Stimulated activated CD8-positive, alpha-beta memory T cell treated with anti-CD3 and anti-CD28 coated beads, Interleukin-15, amount 100 ng/mL, for 24 hours (primary cell): Measurements from ENCODE around the gene LCN10.

Experiments
- DNase-seq: peaks from one replicate; pipeline ENCODE4 v3.0.0-alpha.2; 2020; ENCODE audit warnings: low read depth

LCN10 gene

GRCh38 chr9:136754626-136755301 is 12.0 kb upstream of the LCN10 start:
- DNase-seq = no peak

- DNase-seq = no peak
Observed at GRCh38 chr9:136754059-136754572, 11.4 kb upstream of the LCN10 start.

GRCh38 chr9:136753371-136754058 is 10.8 kb upstream of the LCN10 start:
- DNase-seq = no peak

GRCh38 chr9:136751814-136752213 is 9.1 kb upstream of the LCN10 start:
- no peak for DNase-seq

- DNase-seq = no peak
Observed at GRCh38 chr9:136751244-136751643, 8.5 kb upstream of the LCN10 start.

GRCh38 chr9:136750526-136750925 is 7.8 kb upstream of the LCN10 start:
- no peak for DNase-seq

GRCh38 chr9:136748666-136749611 is 6.2 kb upstream of the LCN10 start:
- DNase-seq = no peak

GRCh38 chr9:136748201-136748600 is 5.5 kb upstream of the LCN10 start, which contains the start of gene LCN6:
LCN6 (minus strand) TSS chr9:136748525; CDS start chr9:136748483, 42 bp downstream.
- DNase-seq = no peak

- DNase-seq = no peak
Observed at GRCh38 chr9:136747161-136748060, 4.7 kb upstream of the LCN10 start.

- DNase-seq = no peak
Observed at GRCh38 chr9:136746621-136747020, 3.9 kb upstream of the LCN10 start.

GRCh38 chr9:136746155-136746490 is 3.4 kb upstream of the LCN10 start:
- no peak for DNase-seq

- no peak for DNase-seq
Observed at GRCh38 chr9:136745389-136746154, 2.8 kb upstream of the LCN10 start.

- no peak for DNase-seq
Observed at GRCh38 chr9:136744773-136745172, 2.0 kb upstream of the LCN10 start.

GRCh38 chr9:136743639-136744211 is 985 bp upstream of the LCN10 start:
- DNase-seq = no peak

- DNase-seq = no peak
Observed at GRCh38 chr9:136741883-136742571, 713 bp downstream of the LCN10 start.

- DNase-seq = no peak
Observed at GRCh38 chr9:136740971-136741882, 1.5 kb downstream of the LCN10 start.

- no peak for DNase-seq
Observed at GRCh38 chr9:136740491-136740890, 2.2 kb downstream of the LCN10 start.

- no peak for DNase-seq
Observed at GRCh38 chr9:136740069-136740468, 2.7 kb downstream of the LCN10 start.

- DNase-seq = no peak
Observed at GRCh38 chr9:136739509-136739908, 3.2 kb downstream of the LCN10 start.
